Measurements from ENCODE around the gene GPR18. TPM values are rescaled to one million over a fixed set of nuclear protein-coding genes. Genes with fewer than 3 reads are reported as not detected.

GPR18 gene
- total and polyA plus RNA-seq, 7 experiments from 2014 or later = 11.5 to 40.4 (median 27.9) TPM

GRCh38 chr13:99224021-99224420, 34.2 kb downstream of the GPR18 start:
- Histone ChIP-seq H3K36me3 (ENCODE audit: control insufficient read depth in 2 of 3, insufficient read depth in 3 of 3, low read length in 3 of 3) (no peaks in the 10 kb centered on the region), H3K4me3 (ENCODE audit: low read length) (no peak overlapping the region), H3K27ac (ENCODE audit: low read depth, low read length) (peak overlapping the region; percentile 49), H3K4me1 (ENCODE audit: control insufficient read depth in 2 of 2, insufficient read depth in 2 of 2, low read length in 2 of 2) (peaks cover 80 to 81% of the 10 kb centered on the region in 2 donors), H3K27me3 (ENCODE audit: control insufficient read depth in 2 of 2, insufficient read depth in 2 of 2, low read length in 2 of 2) (no peaks in the 10 kb centered on the region), H3K9me3 (ENCODE audit: control insufficient read depth in 2 of 3, low read length in 3 of 3) (no peaks in the 10 kb centered on the region)
- ChIA-PET POLR2A (interaction anchor here (0.6 to 2.0 kb wide), 6 partner anchors 9 to 145 kb away, joined by 3 to 8 read pairs (median 4); no protein-coding TSS in a partner anchor), CTCF (interaction anchor here (0.8 to 1.4 kb wide), 3 partner anchors 20 to 34 kb away, joined by 3 to 4 read pairs (median 4); partner anchors contain the start of gene GPR18)
- intact Hi-C loops (cut with micrococcal nuclease) = no loop called here
- no peaks in the 10 kb centered on the region for H3K27me3 Mint-ChIP-seq
- H3K4me1 Mint-ChIP-seq = peaks cover 66 to 97% (median 93%) of the 10 kb centered on the region in 7 donors
- H3K4me3 Mint-ChIP-seq = peak overlapping the region in 9 of 10 donors; percentile 36 to 69 (median 54)
- peaks cover 0 to 8% (median 0%) of the 10 kb centered on the region in 11 donors for H3K9me3 Mint-ChIP-seq
- ATAC-seq (no peak), DNase-seq (no peak)
- peaks cover 0 to 46% (median 29%) of the 10 kb centered on the region in 5 donors for H3K36me3 Mint-ChIP-seq
- H3K27ac Mint-ChIP-seq = peak overlapping the region in 8 of 9 donors; percentile 37 to 99 (median 96)

GRCh38 chr13:99223587-99223986, 34.6 kb downstream of the GPR18 start:
- intact Hi-C loops (cut with micrococcal nuclease) = no loop called here
- no peak for ATAC-seq
- Histone ChIP-seq H3K4me3 (ENCODE audit: low read length) (no peak overlapping the region), H3K9me3 (ENCODE audit: control insufficient read depth in 2 of 3, low read length in 3 of 3) (no peaks in the 10 kb centered on the region), H3K27ac (ENCODE audit: low read depth, low read length) (peak overlapping the region; percentile 49), H3K4me1 (ENCODE audit: control insufficient read depth in 2 of 2, insufficient read depth in 2 of 2, low read length in 2 of 2) (peaks cover 80% of the 10 kb centered on the region in 2 donors), H3K27me3 (ENCODE audit: control insufficient read depth in 2 of 2, insufficient read depth in 2 of 2, low read length in 2 of 2) (no peaks in the 10 kb centered on the region), H3K36me3 (ENCODE audit: control insufficient read depth in 2 of 3, insufficient read depth in 3 of 3, low read length in 3 of 3) (no peaks in the 10 kb centered on the region)
- Mint-ChIP-seq H3K4me1 (peaks cover 65 to 97% (median 93%) of the 10 kb centered on the region in 7 donors), H3K27me3 (no peaks in the 10 kb centered on the region), H3K9me3 (peaks cover 0 to 8% (median 0%) of the 10 kb centered on the region in 11 donors), H3K27ac (peak overlapping the region in 8 of 9 donors; percentile 37 to 99 (median 96)), H3K4me3 (peak overlapping the region in 9 of 10 donors; percentile 36 to 69 (median 54)), H3K36me3 (peaks cover 0 to 46% (median 29%) of the 10 kb centered on the region in 5 donors)
- no peak for DNase-seq
- ChIA-PET CTCF (interaction anchor here (0.8 to 1.4 kb wide), 3 partner anchors 19 to 35 kb away, joined by 3 to 4 read pairs (median 4); partner anchors contain the start of gene GPR18), POLR2A (interaction anchor here (0.8 to 2.0 kb wide), 6 partner anchors 9 to 143 kb away, joined by 3 to 8 read pairs (median 4); partner anchors contain the start of gene GPR18)

GRCh38 chr13:99221567-99222239, 36.5 kb downstream of the GPR18 start:
- intact Hi-C loops (cut with micrococcal nuclease) = no loop called here
- H3K4me1 Mint-ChIP-seq = peaks cover 74 to 100% (median 95%) of the 10 kb centered on the region in 7 donors
- DNase-seq = no peak
- H3K27me3 Mint-ChIP-seq = no peaks in the 10 kb centered on the region
- peaks cover 87 to 88% of the 10 kb centered on the region in 2 donors for H3K4me1 ChIP-seq (ENCODE audit: control insufficient read depth in 2 of 2, insufficient read depth in 2 of 2, low read length in 2 of 2)
- peaks cover 0 to 47% (median 23%) of the 10 kb centered on the region in 5 donors for H3K36me3 Mint-ChIP-seq
- CTCF ChIA-PET = interaction anchor here (0.9 to 1.1 kb wide), 3 partner anchors 9 to 45 kb away, joined by 3 to 6 read pairs (median 4); no protein-coding TSS in a partner anchor
- peak overlapping the region; percentile 11 for H3K4me3 ChIP-seq (ENCODE audit: low read length)
- H3K9me3 Mint-ChIP-seq = peaks cover 0 to 8% (median 0%) of the 10 kb centered on the region in 11 donors
- peak overlapping the region; percentile 85 for H3K27ac ChIP-seq (ENCODE audit: low read depth, low read length)
- POLR2A ChIA-PET = interaction anchor here (0.7 to 2.6 kb wide), 5 partner anchors 9 to 279 kb away, joined by 4 to 16 read pairs (median 6); partner anchors contain the start of genes GPR18, TM9SF2 and UBAC2
- H3K27ac Mint-ChIP-seq = peak overlapping the region; percentile 7 to 99 (median 96)
- no peaks in the 10 kb centered on the region for H3K9me3 ChIP-seq (ENCODE audit: control insufficient read depth in 2 of 3, low read length in 3 of 3)
- peak overlapping the region; percentile 16 to 78 (median 62) for H3K4me3 Mint-ChIP-seq
- no peaks in the 10 kb centered on the region for H3K27me3 ChIP-seq (ENCODE audit: control insufficient read depth in 2 of 2, insufficient read depth in 2 of 2, low read length in 2 of 2)
- ATAC-seq = no peak
- H3K36me3 ChIP-seq (ENCODE audit: control insufficient read depth in 2 of 3, insufficient read depth in 3 of 3, low read length in 3 of 3) = no peaks in the 10 kb centered on the region

GRCh38 chr13:99220199-99220935, 37.8 kb downstream of the GPR18 start:
- POLR2A ChIA-PET = interaction anchor here (0.7 to 7.4 kb wide), 6 partner anchors 17 to 375 kb away, joined by 4 to 273 read pairs (median 20); partner anchors contain the start of genes GPR18 and UBAC2
- no peaks in the 10 kb centered on the region for H3K9me3 ChIP-seq (ENCODE audit: control insufficient read depth in 2 of 3, low read length in 3 of 3)
- CTCF ChIA-PET = interaction anchor here (2.0 kb wide), 1 partner anchor 20 kb away, joined by 13 read pairs; the partner anchor contains the start of gene UBAC2
- no peak overlapping the region for H3K4me3 ChIP-seq (ENCODE audit: low read length)
- no peaks in the 10 kb centered on the region for H3K27me3 Mint-ChIP-seq
- peaks cover 0 to 42% (median 16%) of the 10 kb centered on the region in 5 donors for H3K36me3 Mint-ChIP-seq
- H3K4me1 Mint-ChIP-seq = peaks cover 61 to 99% (median 89%) of the 10 kb centered on the region in 7 donors
- no peaks in the 10 kb centered on the region for H3K36me3 ChIP-seq (ENCODE audit: control insufficient read depth in 2 of 3, insufficient read depth in 3 of 3, low read length in 3 of 3)
- H3K27ac Mint-ChIP-seq = peak overlapping the region; percentile 70 to 99 (median 96)
- H3K27ac ChIP-seq (ENCODE audit: low read depth, low read length) = peak overlapping the region; percentile 85
- H3K4me3 Mint-ChIP-seq = peak overlapping the region; percentile 55 to 82 (median 73)
- peaks cover 0 to 8% (median 0%) of the 10 kb centered on the region in 11 donors for H3K9me3 Mint-ChIP-seq
- peaks cover 83% of the 10 kb centered on the region in 2 donors for H3K4me1 ChIP-seq (ENCODE audit: control insufficient read depth in 2 of 2, insufficient read depth in 2 of 2, low read length in 2 of 2)
- DNase-seq (peak in 7 of 9 donors; percentile 47 to 69 (median 59)), ATAC-seq (peak; percentile 37)
- H3K27me3 ChIP-seq (ENCODE audit: control insufficient read depth in 2 of 2, insufficient read depth in 2 of 2, low read length in 2 of 2) = no peaks in the 10 kb centered on the region
- intact Hi-C loops (cut with micrococcal nuclease) = loop anchor here in 1 of 2 donors (1.0 kb wide), 1 partner anchor 9 kb away; no protein-coding TSS in a partner anchor

- peaks cover 0 to 8% (median 0%) of the 10 kb centered on the region in 11 donors for H3K9me3 Mint-ChIP-seq
- H3K27ac ChIP-seq (ENCODE audit: low read depth, low read length) = peak overlapping the region; percentile 85
- ChIA-PET CTCF (interaction anchor here (0.6 to 2.4 kb wide), 10 partner anchors 12 to 51 kb away, joined by 3 to 16 read pairs (median 4); partner anchors contain the start of genes GPR18 and UBAC2), POLR2A (interaction anchor here (0.6 to 7.4 kb wide), 22 partner anchors 9 to 277 kb away, joined by 3 to 273 read pairs (median 6); partner anchors contain the start of genes GPR18 and UBAC2)
- peak overlapping the region; percentile 82 to 100 (median 99) for H3K27ac Mint-ChIP-seq
- H3K27me3 Mint-ChIP-seq = no peaks in the 10 kb centered on the region
- no peaks in the 10 kb centered on the region for H3K27me3 ChIP-seq (ENCODE audit: control insufficient read depth in 2 of 2, insufficient read depth in 2 of 2, low read length in 2 of 2)
- H3K4me1 ChIP-seq (ENCODE audit: control insufficient read depth in 2 of 2, insufficient read depth in 2 of 2, low read length in 2 of 2) = peaks cover 83 to 87% of the 10 kb centered on the region in 2 donors
- H3K4me1 Mint-ChIP-seq = peaks cover 62 to 99% (median 89%) of the 10 kb centered on the region in 7 donors
- peak; percentile 91 for ATAC-seq
- peaks cover 0 to 39% (median 20%) of the 10 kb centered on the region in 5 donors for H3K36me3 Mint-ChIP-seq
- intact Hi-C loops (cut with micrococcal nuclease) = loop anchor here (1.0 to 10.0 kb wide), 15 partner anchors 10 to 386 kb away; partner anchors contain the start of genes GPR18 (in 2 of the 2), CLYBL (in 1 of the 2) and UBAC2 (in 1 of the 2)
- peak overlapping the region; percentile 55 for H3K4me3 ChIP-seq (ENCODE audit: low read length)
- H3K9me3 ChIP-seq (ENCODE audit: control insufficient read depth in 2 of 3, low read length in 3 of 3) = no peaks in the 10 kb centered on the region
- DNase-seq = peak in 8 of 9 donors; percentile 49 to 90 (median 86)
- peak overlapping the region; percentile 69 to 95 (median 88) for H3K4me3 Mint-ChIP-seq
- H3K36me3 ChIP-seq (ENCODE audit: control insufficient read depth in 2 of 3, insufficient read depth in 3 of 3, low read length in 3 of 3) = no peaks in the 10 kb centered on the region
These were observed 39.2 kb downstream of the GPR18 start for GRCh38 chr13:99218969-99219368.
